GDM1 (cell line): ENCODE results near the gene PCSK5.
"Not testable (repeated sequence)": the region's sequence is repeated elsewhere in the genome, so short reads cannot be mapped to it uniquely, and the experiment has no call there.

Source experiments
- DNase-seq: peaks from one replicate; lab custom pipeline; 2025; lab: John Stamatoyannopoulos, UW

Gene PCSK5

GRCh38 chr9:75963321-75963720 lies 72.8 kb downstream of the PCSK5 start:
- not testable (repeated sequence) for DNase-seq

GRCh38 chr9:75964427-75964826 lies 74.0 kb downstream of the PCSK5 start:
- no peak for DNase-seq

- no peak for DNase-seq
Measured at GRCh38 chr9:75965231-75965630, 74.8 kb downstream of the PCSK5 start.

GRCh38 chr9:75967556-75967955 lies 77.1 kb downstream of the PCSK5 start:
- DNase-seq, result no peak

GRCh38 chr9:75974016-75974766 lies 83.7 kb downstream of the PCSK5 start:
- DNase-seq, result no peak

- no peak for DNase-seq
Measured at GRCh38 chr9:75975071-75975470, 84.6 kb downstream of the PCSK5 start.

GRCh38 chr9:75976549-75976948 lies 86.1 kb downstream of the PCSK5 start:
- DNase-seq, result no peak

- no peak for DNase-seq
Measured at GRCh38 chr9:75979362-75979761, 88.9 kb downstream of the PCSK5 start.

GRCh38 chr9:75983319-75984045 lies 93.0 kb downstream of the PCSK5 start:
- DNase-seq, result no peak

- DNase-seq, result no peak
Measured at GRCh38 chr9:75985515-75985914, 95.0 kb downstream of the PCSK5 start.

GRCh38 chr9:75988663-75989062 lies 98.2 kb downstream of the PCSK5 start:
- DNase-seq, result no peak

- DNase-seq, result no peak
Measured at GRCh38 chr9:75990156-75990555, 99.7 kb downstream of the PCSK5 start.

GRCh38 chr9:75990576-75991304 lies 100.3 kb downstream of the PCSK5 start:
- no peak for DNase-seq

GRCh38 chr9:75992482-75993206 lies 102.2 kb downstream of the PCSK5 start:
- no peak for DNase-seq

- DNase-seq, result no peak
Measured at GRCh38 chr9:75993434-75993833, 103.0 kb downstream of the PCSK5 start.

GRCh38 chr9:75995066-75995465 lies 104.6 kb downstream of the PCSK5 start:
- no peak for DNase-seq

- no peak for DNase-seq
Measured at GRCh38 chr9:75996726-75997125, 106.3 kb downstream of the PCSK5 start.

- DNase-seq, result no peak
Measured at GRCh38 chr9:75997206-75997605, 106.7 kb downstream of the PCSK5 start.

- DNase-seq, result no peak
Measured at GRCh38 chr9:75998096-75998780, 107.8 kb downstream of the PCSK5 start.

- no peak for DNase-seq
Measured at GRCh38 chr9:76001459-76001858, 111.0 kb downstream of the PCSK5 start.

- no peak for DNase-seq
Measured at GRCh38 chr9:76003041-76003440, 112.6 kb downstream of the PCSK5 start.

GRCh38 chr9:76004526-76004925 lies 114.1 kb downstream of the PCSK5 start:
- DNase-seq, result no peak
